Measurements from ENCODE around the gene PHLPP2.

The PHLPP2 gene, protein sequence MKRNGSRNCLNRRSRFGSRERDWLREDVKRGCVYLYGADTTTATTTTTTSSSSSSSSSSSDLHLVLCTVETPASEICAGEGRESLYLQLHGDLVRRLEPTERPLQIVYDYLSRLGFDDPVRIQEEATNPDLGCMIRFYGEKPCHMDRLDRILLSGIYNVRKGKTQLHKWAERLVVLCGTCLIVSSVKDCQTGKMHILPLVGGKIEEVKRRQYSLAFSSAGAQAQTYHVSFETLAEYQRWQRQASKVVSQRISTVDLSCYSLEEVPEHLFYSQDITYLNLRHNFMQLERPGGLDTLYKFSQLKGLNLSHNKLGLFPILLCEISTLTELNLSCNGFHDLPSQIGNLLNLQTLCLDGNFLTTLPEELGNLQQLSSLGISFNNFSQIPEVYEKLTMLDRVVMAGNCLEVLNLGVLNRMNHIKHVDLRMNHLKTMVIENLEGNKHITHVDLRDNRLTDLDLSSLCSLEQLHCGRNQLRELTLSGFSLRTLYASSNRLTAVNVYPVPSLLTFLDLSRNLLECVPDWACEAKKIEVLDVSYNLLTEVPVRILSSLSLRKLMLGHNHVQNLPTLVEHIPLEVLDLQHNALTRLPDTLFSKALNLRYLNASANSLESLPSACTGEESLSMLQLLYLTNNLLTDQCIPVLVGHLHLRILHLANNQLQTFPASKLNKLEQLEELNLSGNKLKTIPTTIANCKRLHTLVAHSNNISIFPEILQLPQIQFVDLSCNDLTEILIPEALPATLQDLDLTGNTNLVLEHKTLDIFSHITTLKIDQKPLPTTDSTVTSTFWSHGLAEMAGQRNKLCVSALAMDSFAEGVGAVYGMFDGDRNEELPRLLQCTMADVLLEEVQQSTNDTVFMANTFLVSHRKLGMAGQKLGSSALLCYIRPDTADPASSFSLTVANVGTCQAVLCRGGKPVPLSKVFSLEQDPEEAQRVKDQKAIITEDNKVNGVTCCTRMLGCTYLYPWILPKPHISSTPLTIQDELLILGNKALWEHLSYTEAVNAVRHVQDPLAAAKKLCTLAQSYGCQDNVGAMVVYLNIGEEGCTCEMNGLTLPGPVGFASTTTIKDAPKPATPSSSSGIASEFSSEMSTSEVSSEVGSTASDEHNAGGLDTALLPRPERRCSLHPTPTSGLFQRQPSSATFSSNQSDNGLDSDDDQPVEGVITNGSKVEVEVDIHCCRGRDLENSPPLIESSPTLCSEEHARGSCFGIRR (N-terminal part only)

GRCh38 chr16:71724320-71724751 lies at the start of gene PHLPP2:
Gene PHLPP2, minus strand, starts transcription at chr16:71724701. Its CDS starts 9,906 bp downstream, at chr16:71714795.
- TF ChIP-seq CTCF (IDR thresholded peaks at IDR 0.05; ENCODE audit: low read depth, low read length) (no peak), MYC (IDR thresholded peaks at IDR 0.05; ENCODE audit: low read depth, low read length) (no peak), MAX (IDR thresholded peaks at IDR 0.05; ENCODE audit: low read depth, low read length) (no peak), POLR2A (IDR thresholded peaks at IDR 0.05; ENCODE audit: extremely low read depth, insufficient read length) (no peak)
- peak within 1 kb of the TSS; percentile 53 for H3K4me3 ChIP-seq (ENCODE audit: low read depth, low read length)
- no peak for DNase-seq (ENCODE audit: low read depth)

DNA sequence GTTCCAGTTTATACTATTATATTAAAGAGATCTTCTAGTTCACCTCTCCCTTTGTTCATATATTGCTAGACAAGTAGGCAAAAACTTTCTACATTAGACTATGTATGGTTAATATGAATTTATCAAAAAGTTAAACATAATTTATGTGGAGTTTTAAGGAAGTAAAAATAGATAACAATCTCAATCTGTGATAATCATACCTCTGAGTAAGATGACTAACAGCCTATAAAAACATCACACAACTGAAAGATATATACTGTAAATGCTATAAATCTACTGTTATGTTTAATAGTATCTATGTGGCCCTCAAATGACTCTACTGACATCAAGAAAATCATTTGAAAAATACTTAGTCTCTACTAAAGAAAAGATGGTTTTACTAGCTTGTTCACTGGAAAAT lies 47.1 kb upstream of the PHLPP2 start:
- no peak for TF ChIP-seq CTCF (IDR thresholded peaks at IDR 0.05; ENCODE audit: low read depth, low read length)
- no peak for DNase-seq (ENCODE audit: low read depth)

GRCh38 chr16:71769222-71769621 lies 44.7 kb upstream of the PHLPP2 start:
- no peak for DNase-seq (ENCODE audit: low read depth)
- TF ChIP-seq MYC (IDR thresholded peaks at IDR 0.05; ENCODE audit: low read depth, low read length): no peak
- TF ChIP-seq CTCF (IDR thresholded peaks at IDR 0.05; ENCODE audit: low read depth, low read length): no peak
- TF ChIP-seq POLR2A (IDR thresholded peaks at IDR 0.05; ENCODE audit: extremely low read depth, insufficient read length): no peak
- TF ChIP-seq MAX (IDR thresholded peaks at IDR 0.05; ENCODE audit: low read depth, low read length): no peak
- no peak overlapping the region for H3K4me3 ChIP-seq (ENCODE audit: low read depth, low read length)

More for the DNA sequence above, 47.1 kb upstream of the PHLPP2 start:
- no peak overlapping the region for H3K4me3 ChIP-seq (ENCODE audit: low read depth, low read length)

- TF ChIP-seq MAX (IDR thresholded peaks at IDR 0.05; ENCODE audit: low read depth, low read length) (no peak), CTCF (IDR thresholded peaks at IDR 0.05; ENCODE audit: low read depth, low read length) (no peak), MYC (IDR thresholded peaks at IDR 0.05; ENCODE audit: low read depth, low read length) (no peak)
- no peak overlapping the region for H3K4me3 ChIP-seq (ENCODE audit: low read depth, low read length)
- DNase-seq (ENCODE audit: low read depth): no peak
Observed at GRCh38 chr16:71767060-71767900, 42.8 kb upstream of the PHLPP2 start.

DNA sequence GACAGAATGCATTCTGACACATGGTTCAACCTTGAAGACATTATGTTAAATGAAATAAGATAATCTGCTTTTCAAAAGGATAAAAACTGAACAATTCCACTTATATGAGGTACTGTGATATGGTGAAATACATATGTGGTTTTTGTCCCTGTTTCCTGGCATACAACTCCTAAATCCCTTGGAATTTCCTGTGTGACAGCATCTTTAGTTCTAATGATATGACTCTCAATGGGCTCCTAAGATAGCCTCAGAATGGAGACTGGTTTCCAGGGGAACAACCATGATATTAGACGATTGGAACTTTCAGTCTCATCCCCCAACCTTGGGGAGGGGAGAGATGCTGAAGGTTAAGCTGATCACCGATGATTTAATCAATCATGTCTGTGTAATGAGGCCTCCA lies 37.7 kb upstream of the PHLPP2 start:
- TF ChIP-seq MAX (IDR thresholded peaks at IDR 0.05; ENCODE audit: low read depth, low read length) (no peak), MYC (IDR thresholded peaks at IDR 0.05; ENCODE audit: low read depth, low read length) (no peak), CTCF (IDR thresholded peaks at IDR 0.05; ENCODE audit: low read depth, low read length) (no peak), POLR2A (IDR thresholded peaks at IDR 0.05; ENCODE audit: extremely low read depth, insufficient read length) (no peak)
- DNase-seq (ENCODE audit: low read depth): no peak

More for the DNA sequence above, 37.7 kb upstream of the PHLPP2 start:
- no peak overlapping the region for H3K4me3 ChIP-seq (ENCODE audit: low read depth, low read length)
